PFSK-1 (cell line): ENCODE results near the gene FKBP8.

Experiments used
- FOXP2 ChIP-seq: optimal IDR thresholded peaks from 2 replicates; pipeline ENCODE3; 2011; ENCODE audit warnings: borderline replicate concordance, control low read depth, inconsistent platforms; ENCODE audit not compliant: insufficient read depth; ENCODE audit errors: extremely low read length, extremely low read depth
- POLR2AphosphoS5 ChIP-seq: IDR thresholded peaks from 2 replicates; pipeline ENCODE4 v1.6.1; 2012; ENCODE audit warnings: low read depth, mild to moderate bottlenecking, control low read depth, low read length, moderate library complexity
- SIN3A ChIP-seq: IDR thresholded peaks from 2 replicates; pipeline ENCODE4 v1.6.1; 2012; ENCODE audit warnings: mild to moderate bottlenecking, low read length, moderate library complexity, borderline replicate concordance; ENCODE audit not compliant: insufficient read depth
- TAF1 ChIP-seq: IDR thresholded peaks from 2 replicates; pipeline ENCODE4 v1.6.1; 2012; ENCODE audit warnings: low read length, control low read depth, borderline replicate concordance; ENCODE audit not compliant: insufficient read depth
- TF ChIP-seq, protein P1 (sequence below), 2 experiments: IDR thresholded peaks; 2 replicates each; pipeline versions ENCODE4 v1.6.1 to v1.8.0; 2011 to 2012; ENCODE audit warnings: low read depth in 2 of 2, low read length in 2 of 2, control low read depth in 1 of 2, inconsistent platforms in 1 of 2, mild to moderate bottlenecking in 1 of 2, moderate library complexity in 1 of 2; ENCODE audit not compliant: insufficient read depth in 1 of 2

DNA sequence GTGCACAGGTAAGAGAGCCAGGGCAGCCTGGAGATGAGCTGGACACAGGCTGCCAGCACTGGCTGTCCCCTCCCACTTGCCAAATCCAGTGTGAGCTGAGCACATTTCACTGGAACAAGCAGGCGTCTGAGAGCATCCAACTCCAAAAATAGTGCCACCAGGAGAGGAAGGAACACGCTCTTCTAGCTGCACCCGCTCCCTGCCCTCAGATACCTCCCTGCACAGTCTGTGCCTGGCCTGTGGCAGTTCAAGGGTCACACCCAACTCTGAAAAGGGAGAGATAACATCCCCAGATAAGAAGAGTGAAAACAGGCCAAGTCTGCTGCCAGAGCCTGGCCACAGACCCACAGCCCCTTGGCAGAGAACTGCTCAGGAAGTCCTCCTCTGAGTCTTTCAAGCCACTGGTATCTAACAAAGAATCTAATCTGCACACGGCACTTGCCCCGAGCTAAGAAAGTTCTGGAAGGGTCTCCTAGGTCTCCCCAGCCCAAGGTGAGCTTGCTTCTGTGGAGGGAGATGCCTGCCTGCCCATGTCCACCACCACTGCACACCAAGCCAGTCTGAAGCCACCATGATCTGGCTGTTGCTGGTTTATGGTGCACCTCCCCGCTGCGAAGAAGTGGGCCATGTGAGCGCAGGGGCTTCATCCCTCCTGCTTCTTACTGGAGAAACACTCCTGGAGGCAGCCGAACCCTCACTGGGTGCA lies 36.2 kb downstream of the FKBP8 start:
- TF ChIP-seq POLR2AphosphoS5, result no peak
- no peak for TF ChIP-seq TAF1
- TF ChIP-seq, protein P1, sequence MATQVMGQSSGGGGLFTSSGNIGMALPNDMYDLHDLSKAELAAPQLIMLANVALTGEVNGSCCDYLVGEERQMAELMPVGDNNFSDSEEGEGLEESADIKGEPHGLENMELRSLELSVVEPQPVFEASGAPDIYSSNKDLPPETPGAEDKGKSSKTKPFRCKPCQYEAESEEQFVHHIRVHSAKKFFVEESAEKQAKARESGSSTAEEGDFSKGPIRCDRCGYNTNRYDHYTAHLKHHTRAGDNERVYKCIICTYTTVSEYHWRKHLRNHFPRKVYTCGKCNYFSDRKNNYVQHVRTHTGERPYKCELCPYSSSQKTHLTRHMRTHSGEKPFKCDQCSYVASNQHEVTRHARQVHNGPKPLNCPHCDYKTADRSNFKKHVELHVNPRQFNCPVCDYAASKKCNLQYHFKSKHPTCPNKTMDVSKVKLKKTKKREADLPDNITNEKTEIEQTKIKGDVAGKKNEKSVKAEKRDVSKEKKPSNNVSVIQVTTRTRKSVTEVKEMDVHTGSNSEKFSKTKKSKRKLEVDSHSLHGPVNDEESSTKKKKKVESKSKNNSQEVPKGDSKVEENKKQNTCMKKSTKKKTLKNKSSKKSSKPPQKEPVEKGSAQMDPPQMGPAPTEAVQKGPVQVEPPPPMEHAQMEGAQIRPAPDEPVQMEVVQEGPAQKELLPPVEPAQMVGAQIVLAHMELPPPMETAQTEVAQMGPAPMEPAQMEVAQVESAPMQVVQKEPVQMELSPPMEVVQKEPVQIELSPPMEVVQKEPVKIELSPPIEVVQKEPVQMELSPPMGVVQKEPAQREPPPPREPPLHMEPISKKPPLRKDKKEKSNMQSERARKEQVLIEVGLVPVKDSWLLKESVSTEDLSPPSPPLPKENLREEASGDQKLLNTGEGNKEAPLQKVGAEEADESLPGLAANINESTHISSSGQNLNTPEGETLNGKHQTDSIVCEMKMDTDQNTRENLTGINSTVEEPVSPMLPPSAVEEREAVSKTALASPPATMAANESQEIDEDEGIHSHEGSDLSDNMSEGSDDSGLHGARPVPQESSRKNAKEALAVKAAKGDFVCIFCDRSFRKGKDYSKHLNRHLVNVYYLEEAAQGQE (IDR thresholded peaks at IDR 0.05; ENCODE audit: insufficient read depth in 1 of 2, low read depth in 2 of 2, low read length in 2 of 2), result no peak
- TF ChIP-seq SIN3A, result no peak
- TF ChIP-seq FOXP2, result no peak
